Measurements from ENCODE around the gene GPR107.

GPR107 gene

GRCh38 chr9:130119519-130120298 is 66.0 kb downstream of the GPR107 start:
- TF ChIP-seq CREB5 (CRISPR knock-in tag; IDR thresholded peaks at IDR 0.05; ENCODE audit: low read depth) (no peak), CSDC2 (CRISPR knock-in tag; IDR thresholded peaks at IDR 0.05) (no peak), TCF4 (CRISPR knock-in tag; IDR thresholded peaks at IDR 0.05; ENCODE audit: borderline replicate concordance) (no peak), RARB (CRISPR knock-in tag; IDR thresholded peaks at IDR 0.05) (no peak), ARNTL (CRISPR knock-in tag; IDR thresholded peaks at IDR 0.05; ENCODE audit: borderline replicate concordance, low read depth) (no peak), ZNF8 (CRISPR knock-in tag; IDR thresholded peaks at IDR 0.05) (no peak), ZFP3 (CRISPR knock-in tag; IDR thresholded peaks at IDR 0.05) (no peak), OSR1 (CRISPR knock-in tag; IDR thresholded peaks at IDR 0.05) (no peak), ISL1 (CRISPR knock-in tag; IDR thresholded peaks at IDR 0.05) (no peak), ZC3H10 (CRISPR knock-in tag; IDR thresholded peaks at IDR 0.05) (no peak), BACH2 (CRISPR knock-in tag; IDR thresholded peaks at IDR 0.05; ENCODE audit: borderline replicate concordance) (no peak), ZNF70 (CRISPR knock-in tag; IDR thresholded peaks at IDR 0.05) (no peak)
- TF ChIP-seq, protein P1, sequence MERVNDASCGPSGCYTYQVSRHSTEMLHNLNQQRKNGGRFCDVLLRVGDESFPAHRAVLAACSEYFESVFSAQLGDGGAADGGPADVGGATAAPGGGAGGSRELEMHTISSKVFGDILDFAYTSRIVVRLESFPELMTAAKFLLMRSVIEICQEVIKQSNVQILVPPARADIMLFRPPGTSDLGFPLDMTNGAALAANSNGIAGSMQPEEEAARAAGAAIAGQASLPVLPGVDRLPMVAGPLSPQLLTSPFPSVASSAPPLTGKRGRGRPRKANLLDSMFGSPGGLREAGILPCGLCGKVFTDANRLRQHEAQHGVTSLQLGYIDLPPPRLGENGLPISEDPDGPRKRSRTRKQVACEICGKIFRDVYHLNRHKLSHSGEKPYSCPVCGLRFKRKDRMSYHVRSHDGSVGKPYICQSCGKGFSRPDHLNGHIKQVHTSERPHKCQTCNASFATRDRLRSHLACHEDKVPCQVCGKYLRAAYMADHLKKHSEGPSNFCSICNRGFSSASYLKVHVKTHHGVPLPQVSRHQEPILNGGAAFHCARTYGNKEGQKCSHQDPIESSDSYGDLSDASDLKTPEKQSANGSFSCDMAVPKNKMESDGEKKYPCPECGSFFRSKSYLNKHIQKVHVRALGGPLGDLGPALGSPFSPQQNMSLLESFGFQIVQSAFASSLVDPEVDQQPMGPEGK (CRISPR knock-in tag; IDR thresholded peaks at IDR 0.05; ENCODE audit: borderline replicate concordance), result no peak
- ATAC-seq, result peak; percentile 13; the same call in 2 of the 3 replicates

- TF ChIP-seq SNAI2 (CRISPR knock-in tag; IDR thresholded peaks at IDR 0.05) (no peak), BACH2 (CRISPR knock-in tag; IDR thresholded peaks at IDR 0.05; ENCODE audit: borderline replicate concordance) (no peak), ESRRG (CRISPR knock-in tag; IDR thresholded peaks at IDR 0.05) (no peak), ZNF565 (CRISPR knock-in tag; conservative IDR thresholded peaks at IDR 0.05; ENCODE audit: low read depth) (no peak), ZFP30 (CRISPR knock-in tag; IDR thresholded peaks at IDR 0.05) (no peak)
- TF ChIP-seq, protein P2, sequence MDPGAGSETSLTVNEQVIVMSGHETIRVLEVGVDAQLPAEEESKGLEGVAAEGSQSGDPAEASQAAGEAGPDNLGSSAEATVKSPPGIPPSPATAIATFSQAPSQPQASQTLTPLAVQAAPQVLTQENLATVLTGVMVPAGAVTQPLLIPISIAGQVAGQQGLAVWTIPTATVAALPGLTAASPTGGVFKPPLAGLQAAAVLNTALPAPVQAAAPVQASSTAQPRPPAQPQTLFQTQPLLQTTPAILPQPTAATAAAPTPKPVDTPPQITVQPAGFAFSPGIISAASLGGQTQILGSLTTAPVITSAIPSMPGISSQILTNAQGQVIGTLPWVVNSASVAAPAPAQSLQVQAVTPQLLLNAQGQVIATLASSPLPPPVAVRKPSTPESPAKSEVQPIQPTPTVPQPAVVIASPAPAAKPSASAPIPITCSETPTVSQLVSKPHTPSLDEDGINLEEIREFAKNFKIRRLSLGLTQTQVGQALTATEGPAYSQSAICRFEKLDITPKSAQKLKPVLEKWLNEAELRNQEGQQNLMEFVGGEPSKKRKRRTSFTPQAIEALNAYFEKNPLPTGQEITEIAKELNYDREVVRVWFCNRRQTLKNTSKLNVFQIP (CRISPR knock-in tag; IDR thresholded peaks at IDR 0.05; ENCODE audit: borderline replicate concordance, low read depth), result no peak
- TF ChIP-seq, protein P3, sequence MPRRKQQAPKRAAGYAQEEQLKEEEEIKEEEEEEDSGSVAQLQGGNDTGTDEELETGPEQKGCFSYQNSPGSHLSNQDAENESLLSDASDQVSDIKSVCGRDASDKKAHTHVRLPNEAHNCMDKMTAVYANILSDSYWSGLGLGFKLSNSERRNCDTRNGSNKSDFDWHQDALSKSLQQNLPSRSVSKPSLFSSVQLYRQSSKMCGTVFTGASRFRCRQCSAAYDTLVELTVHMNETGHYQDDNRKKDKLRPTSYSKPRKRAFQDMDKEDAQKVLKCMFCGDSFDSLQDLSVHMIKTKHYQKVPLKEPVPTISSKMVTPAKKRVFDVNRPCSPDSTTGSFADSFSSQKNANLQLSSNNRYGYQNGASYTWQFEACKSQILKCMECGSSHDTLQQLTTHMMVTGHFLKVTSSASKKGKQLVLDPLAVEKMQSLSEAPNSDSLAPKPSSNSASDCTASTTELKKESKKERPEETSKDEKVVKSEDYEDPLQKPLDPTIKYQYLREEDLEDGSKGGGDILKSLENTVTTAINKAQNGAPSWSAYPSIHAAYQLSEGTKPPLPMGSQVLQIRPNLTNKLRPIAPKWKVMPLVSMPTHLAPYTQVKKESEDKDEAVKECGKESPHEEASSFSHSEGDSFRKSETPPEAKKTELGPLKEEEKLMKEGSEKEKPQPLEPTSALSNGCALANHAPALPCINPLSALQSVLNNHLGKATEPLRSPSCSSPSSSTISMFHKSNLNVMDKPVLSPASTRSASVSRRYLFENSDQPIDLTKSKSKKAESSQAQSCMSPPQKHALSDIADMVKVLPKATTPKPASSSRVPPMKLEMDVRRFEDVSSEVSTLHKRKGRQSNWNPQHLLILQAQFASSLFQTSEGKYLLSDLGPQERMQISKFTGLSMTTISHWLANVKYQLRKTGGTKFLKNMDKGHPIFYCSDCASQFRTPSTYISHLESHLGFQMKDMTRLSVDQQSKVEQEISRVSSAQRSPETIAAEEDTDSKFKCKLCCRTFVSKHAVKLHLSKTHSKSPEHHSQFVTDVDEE (CRISPR knock-in tag; IDR thresholded peaks at IDR 0.05), result no peak
- no peak for ATAC-seq
These were observed 66.5 kb downstream of the GPR107 start for GRCh38 chr9:130120299-130120587.

- TF ChIP-seq CREB5 (CRISPR knock-in tag; IDR thresholded peaks at IDR 0.05; ENCODE audit: low read depth) (no peak), CSRNP3 (CRISPR knock-in tag; IDR thresholded peaks at IDR 0.05) (no peak), ZFP30 (CRISPR knock-in tag; IDR thresholded peaks at IDR 0.05) (no peak), GLIS3 (CRISPR knock-in tag; IDR thresholded peaks at IDR 0.05) (no peak), TCF4 (CRISPR knock-in tag; IDR thresholded peaks at IDR 0.05; ENCODE audit: borderline replicate concordance) (no peak), ZNF565 (CRISPR knock-in tag; conservative IDR thresholded peaks at IDR 0.05; ENCODE audit: low read depth) (no peak), OSR1 (CRISPR knock-in tag; IDR thresholded peaks at IDR 0.05) (no peak), PPARA (CRISPR knock-in tag; IDR thresholded peaks at IDR 0.05; ENCODE audit: borderline replicate concordance) (no peak), RARB (CRISPR knock-in tag; IDR thresholded peaks at IDR 0.05) (no peak)
- TF ChIP-seq, protein P2 (CRISPR knock-in tag; IDR thresholded peaks at IDR 0.05; ENCODE audit: borderline replicate concordance, low read depth), result no peak
These were observed 67.1 kb downstream of the GPR107 start for GRCh38 chr9:130120832-130121231.

More at GRCh38 chr9:130120832-130121231, 67.1 kb downstream of the GPR107 start:
- ATAC-seq, result no peak
